Activated CD8-positive, alpha-beta memory T cell treated with anti-CD3 and anti-CD28 coated beads for 1 hour (primary cell): ENCODE data around the gene NKAIN2.
"Not testable (repeated sequence)": the region's sequence is repeated elsewhere in the genome, so short reads cannot be mapped to it uniquely, and the experiment has no call there.

Experiments
- DNase-seq, 2 donors: peaks; one replicate each; pipeline ENCODE4 v3.0.0-alpha.2; 2020; ENCODE audit warnings: low read depth in 1 of 2; ENCODE audit errors: extremely low read depth in 1 of 2

NKAIN2 gene

DNA sequence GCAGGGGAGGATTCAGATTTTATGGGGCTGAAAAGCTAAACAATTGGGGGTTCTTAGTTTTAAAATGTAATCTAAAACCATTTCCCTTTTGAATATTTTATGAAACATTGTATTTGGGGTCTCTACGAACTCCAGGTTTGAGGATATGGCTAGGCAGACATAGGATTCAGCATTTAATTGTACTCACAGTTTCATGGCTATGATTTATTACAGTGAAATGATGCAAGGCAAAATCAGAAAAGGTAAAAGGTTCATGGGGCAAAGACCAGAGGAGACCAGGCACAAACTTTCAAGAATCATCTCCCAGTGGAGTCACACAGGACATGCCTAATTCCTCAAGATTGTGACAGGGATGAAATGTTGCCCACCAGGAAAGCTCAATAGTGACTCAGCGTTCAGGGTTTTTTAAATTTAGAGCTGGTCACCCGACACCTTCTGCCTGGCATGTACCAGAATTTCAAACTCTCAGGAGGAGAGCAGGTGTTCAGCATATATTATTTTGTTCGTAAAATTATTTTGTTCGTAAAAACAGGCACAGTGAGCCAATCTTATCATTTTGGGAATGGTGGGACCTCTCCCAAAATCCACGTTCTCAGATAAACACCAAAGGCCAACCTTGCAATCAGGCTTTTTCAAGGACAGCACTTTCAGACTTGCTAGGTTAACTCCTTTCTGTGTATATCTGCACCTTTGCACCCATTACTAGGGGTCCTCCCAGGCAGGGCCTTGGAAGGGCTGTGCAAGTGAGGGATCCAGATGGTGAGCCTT, 270.3 kb downstream of the NKAIN2 start:
- DNase-seq = no peak

DNA sequence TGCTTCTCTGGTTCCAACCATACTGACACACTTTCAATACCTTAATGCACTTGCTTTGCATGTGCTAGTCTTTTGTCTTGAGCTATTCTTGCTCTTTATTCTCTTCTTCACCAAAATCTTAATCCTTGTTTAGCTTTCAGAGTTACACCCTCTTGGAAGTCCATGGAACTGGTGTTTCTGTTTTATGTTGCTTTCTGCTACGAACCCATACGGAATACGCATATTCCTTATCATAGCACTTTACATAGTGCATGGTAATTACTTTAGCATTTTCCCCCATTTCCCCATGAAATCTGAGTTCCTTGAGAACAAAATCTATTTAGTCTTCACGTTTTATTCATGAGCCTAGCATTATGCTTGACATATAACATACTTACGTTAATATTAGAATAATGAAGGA, 270.9 kb downstream of the NKAIN2 start:
- no peak for DNase-seq

DNA sequence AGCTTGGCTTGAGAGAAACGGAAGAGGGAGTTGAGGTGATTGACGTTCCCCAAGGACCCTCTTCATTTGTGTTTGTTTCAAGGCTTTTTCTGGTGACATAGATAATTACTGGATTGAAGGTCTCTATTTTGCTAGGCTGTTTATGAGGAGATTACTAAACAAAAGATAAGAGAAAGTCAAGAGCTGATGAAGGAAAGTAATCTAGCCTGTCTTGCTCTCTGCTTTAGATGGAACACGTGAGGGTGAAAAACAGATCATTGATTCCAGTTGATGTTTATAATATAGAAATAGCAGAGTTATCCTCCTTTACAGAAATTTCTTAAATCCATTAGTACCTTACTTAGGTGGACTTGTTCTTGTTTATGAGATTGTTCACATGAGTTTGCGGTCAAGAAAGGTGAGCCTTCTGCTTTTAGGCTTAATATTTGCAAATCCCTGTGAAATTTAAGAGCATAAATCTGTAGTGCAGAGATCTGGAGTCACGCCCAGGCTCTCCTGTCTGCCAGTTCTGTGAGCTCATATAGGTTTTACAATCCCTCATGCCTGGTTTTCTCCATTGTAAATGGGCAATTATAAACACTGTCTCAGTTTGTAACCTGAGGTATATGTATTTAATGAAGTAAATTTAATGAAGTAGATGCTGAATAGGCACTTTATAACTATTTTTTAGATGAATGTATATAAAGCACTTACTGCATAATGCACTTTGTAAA, 272.8 kb downstream of the NKAIN2 start:
- DNase-seq = no peak

DNA sequence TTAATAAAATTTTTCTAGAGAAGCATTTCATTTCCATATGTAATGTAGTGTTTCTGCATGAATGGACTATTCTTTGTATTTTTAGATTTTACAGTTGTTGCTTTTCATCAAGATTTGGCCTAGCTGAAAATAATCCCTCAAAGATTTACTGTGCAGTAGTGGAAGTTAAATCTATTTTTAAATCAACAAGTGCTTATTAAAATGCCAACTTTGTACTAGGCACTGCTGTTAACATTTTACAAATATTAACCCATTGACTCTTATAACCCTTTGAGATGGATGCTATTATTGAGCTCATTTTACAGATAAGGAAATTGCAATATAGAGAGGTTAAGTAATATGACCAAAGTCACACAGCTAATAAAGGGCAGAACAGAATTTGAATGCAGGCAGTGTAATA, 274.5 kb downstream of the NKAIN2 start:
- DNase-seq = no peak

DNA sequence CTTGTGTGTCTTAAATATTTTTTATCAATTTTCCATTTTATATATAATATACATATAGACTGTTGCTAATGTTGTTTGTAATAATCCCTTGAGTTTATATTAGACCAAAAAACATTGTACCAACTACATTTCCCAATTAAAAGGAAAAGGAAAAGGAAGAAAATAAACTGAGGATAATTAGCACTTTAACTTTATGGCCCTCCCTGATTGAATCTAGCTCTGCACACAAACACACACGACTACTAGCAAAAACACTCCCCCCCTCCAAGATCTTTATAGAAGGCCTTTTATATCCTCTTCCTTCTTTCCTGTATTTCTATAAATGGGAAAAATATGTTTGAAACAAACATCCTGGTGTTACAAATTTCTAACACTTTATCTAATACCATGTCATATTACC, 276.8 kb downstream of the NKAIN2 start:
- no peak for DNase-seq

DNA sequence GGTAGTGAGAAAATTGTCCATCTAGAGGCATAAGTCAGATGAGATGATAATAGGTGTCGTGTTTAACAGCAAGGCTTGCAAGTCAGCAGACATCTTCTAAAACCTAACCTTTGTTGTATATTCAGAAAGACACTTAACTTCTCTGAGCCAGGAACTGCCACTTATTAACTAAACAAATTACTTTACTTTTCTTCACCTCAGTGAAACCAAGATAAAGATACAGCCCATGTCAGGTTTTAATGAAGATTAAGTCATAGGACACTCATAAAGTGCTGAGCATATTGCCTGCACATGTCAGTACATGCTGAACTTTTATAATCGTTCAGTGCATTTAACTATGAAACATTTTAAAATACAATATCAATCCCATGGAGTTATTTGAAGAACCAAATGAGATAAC, 286.8 kb downstream of the NKAIN2 start:
- DNase-seq = no peak

DNA sequence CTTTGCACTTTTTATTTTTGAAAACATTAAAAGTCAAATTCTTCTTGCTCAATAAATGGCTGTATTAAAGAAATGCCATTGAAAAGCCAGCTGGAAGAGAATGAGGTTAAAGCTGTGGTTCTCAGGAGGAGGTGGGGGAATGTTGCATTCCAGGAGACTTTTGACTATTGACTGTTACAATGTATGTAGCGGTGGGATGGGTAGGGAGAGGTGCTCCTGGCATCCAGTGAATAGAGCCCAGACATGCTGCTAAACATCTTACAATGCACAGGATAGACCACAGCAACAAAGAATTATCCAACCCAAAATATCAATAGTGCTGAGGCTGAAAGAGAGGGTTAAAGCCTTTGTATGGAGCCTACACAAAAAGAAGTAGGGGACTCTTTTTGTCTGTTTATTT, 295.9 kb downstream of the NKAIN2 start:
- no peak for DNase-seq

DNA sequence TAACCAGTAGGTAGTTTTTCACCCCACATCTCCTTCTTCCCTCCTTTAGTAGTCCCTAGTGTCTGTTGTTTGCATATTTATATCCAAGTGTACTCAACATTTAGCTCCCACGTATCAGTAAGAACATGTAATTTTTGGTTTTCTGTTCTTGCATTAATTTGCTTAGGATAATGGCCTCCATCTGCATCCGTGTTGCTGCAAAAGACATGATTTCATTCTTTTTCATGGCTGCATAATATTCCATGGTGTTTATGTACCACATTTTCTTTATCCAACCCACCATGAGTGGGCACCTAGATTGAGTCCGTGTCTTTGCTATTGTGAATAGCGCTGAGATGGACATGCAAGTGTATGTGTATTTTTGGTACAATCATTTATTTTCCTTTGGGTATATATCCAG, 306.8 kb downstream of the NKAIN2 start:
- no peak for DNase-seq

DNA sequence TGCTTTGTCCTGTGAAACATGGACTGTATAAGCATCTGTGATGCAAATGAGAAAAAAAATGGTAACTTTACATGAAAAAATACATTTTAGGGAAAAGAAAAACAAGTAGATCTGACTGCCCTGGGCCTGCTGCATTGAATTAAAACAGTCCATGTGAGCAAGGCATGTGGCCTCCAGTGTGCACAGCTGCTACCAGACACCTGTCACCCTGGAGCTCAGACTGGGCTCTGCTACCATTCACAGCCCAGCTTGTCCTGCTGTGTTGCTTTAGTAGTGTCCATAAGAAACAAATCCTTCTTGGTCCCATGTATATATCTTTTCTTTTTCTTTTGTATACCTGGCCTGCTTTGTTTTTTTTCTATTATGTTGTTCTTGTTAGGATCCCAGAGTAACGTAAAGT, 315.9 kb downstream of the NKAIN2 start:
- no peak for DNase-seq

DNA sequence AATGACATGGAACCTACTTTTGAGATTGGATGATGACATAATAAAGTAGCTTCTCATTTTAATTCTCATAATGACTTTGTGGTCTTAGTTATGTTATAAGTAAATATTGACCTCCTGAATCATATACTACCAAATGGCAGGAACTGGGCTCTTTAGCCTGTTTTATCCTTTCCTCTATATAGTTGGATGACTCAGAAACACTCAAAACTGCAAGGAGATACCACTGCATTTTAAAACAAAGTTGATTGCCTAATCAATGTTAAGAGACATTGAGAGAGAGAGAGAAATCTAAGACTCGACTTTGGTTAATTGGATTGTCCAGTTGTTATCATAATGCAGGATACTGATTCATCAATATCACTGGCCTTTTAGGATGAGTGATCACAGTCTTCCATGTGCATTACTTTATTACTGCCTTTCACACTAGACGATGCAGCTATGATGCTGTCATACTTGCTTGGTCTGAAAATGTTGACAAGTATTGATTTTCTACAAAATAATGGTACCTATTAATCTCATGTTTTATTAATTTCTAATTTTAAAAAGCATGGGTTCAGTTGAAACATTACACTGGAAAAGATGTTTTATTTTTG, 320.0 kb downstream of the NKAIN2 start:
- no peak for DNase-seq

DNA sequence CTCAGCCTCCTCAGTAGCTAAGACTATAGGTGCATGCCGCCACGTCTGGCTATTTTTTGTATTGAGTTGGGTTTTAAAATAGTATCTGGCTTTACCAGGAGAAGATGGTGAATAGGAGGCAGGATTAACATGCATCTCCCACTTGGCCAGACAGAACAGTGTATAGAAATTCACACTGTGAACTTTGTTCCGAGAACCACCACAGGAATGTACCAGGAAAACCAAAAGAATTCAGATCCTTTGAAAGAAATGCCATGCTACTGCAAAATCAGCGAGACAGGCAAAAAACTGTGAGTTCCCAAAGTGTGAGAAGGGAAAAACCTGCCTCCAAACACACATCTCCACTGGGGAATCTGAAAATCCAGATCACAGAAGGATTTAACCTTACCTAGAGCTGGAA, 327.6 kb downstream of the NKAIN2 start:
- DNase-seq = no peak

DNA sequence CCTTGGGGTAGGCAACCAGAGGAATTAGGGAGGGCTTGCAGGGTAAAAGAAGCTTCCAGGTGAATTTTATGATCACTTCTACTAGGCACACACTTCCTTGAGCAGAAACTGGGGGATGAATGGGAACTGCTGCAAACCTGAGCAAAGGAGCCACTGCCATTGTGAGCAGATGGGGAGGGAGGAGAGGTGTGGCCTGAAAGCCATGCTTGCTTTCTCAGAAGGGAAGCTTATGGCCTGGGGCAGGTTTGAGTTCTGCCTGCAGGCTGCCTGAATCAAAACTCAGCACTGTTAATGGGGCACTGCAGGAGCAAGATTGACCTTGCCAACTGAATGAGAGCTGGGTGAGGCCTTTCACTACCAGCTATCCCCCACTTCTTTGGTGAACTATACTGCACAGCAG, 328.1 kb downstream of the NKAIN2 start:
- DNase-seq = no peak

DNA sequence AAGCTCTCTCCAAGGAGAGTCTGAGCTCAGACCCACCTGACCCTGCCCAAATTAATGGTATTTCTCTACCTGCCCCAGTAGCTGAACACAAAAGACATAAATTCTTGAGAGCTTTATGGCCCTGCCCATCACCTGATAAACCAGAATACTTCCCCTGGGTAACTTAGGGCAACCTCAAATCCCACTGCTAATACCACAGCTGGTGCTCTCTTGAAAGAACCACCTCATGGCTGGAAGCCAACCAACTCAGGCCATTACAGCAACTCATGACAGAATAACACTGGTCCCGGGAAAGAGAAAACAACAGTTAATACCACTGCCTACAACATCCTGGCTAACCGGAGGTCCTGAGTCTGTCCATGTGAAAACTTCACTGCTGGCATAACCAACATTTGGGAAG, 328.6 kb downstream of the NKAIN2 start:
- no peak for DNase-seq

DNA sequence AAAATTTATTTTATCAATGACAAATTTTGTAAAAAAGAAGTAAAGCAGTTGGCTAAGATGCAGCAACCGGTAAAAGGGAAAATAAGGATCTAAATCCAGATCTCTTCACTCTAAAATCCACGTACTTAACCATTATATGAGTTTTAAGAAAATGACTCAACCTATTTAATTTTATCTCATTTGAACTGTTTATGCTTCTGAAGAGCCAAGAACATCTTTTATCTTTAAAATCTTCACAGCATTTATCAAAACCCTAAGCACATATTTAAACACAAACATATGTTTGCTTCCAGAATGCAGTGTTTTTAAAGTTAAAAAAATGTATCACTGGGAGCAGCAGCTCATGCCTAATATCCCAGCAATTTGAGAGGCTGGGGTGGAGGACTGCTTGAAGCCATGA, 339.2 kb downstream of the NKAIN2 start:
- no peak for DNase-seq

DNA sequence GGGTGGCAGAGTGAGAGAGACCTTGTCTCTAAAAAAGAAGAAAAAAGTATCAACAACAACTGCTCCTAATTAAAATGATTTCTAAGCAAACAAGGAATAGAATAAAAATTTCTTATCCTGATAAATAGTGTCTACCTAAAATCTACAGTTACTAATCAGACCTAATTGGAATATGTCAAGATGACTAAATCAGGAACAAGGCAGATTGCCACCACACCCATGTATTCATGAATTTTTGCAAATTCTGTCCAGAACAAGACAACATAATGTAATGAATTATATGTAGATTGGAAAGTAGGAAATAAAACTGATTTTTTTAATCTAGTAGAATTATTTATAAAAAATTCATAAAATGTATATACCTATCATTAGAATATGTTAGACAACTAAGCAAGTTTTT, 339.8 kb downstream of the NKAIN2 start:
- DNase-seq = no peak

DNA sequence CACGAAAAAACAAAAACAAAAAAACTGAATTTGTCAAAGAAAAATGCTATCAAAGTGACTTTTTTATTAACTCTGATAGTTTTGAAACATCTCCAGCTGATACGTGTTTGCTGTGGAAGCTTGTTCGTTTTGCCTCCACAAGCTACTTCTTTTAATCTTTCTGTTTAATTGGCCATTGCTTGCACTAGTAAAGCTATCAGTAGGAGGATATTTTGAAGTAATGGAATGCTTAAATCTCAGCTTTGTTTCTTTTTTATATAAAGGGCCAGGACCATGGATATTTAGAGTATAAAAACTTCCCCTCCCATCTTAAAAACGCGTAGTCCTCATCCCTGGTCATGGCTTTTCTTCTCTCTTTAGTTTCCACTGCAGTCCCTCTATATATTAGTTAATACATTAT, 344.0 kb downstream of the NKAIN2 start:
- no peak for DNase-seq

DNA sequence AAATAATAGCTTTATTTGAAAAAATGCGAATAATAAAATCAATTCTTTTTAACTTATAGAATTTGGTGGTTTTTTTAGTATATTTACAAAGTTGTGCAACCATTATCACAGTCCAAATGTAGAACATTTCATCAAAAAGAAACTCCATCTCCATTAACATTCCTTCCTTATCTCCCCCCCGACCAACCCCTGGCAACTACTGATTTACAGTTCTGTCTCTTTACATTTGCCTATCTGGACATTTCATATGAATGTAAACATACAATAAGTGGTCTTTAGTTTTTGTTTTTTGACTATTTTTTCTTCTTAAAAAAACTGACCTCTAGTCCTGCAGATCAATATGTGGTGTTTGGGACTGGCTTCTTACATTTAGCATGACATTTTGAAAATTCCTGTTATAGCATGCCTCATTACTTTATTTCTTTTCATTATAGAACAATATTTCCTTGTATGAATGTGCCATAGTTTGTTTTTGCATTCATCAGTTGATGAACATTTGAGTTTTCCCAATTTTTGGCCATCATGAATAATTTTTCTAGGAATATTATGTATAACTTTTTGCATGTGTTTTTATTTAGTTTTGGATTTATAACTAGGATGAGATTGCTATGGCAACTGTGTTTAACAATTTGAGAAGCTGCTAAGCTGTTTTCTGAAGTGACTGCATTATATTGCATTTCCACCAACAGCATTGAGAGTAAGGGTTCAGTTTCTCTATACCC, 344.7 kb downstream of the NKAIN2 start:
- DNase-seq = no peak

DNA sequence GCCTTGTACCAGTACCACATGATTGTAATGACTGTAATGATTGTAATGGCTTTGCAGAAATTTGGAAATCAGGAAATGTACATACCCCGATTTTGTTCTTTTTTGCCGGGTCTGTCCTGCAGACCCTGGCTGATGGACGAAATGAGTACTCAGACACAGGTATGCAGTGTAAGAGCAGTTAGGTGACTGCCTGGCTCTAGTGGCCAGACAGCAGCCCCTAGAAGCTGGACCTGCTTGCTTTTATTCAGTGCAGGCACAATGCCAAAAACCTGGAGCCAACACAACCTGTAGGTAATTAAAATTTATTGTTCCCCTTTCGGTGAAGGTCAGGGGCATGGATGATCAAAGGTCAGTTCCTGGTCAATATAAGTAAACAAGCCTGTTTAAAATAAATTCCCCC, 346.0 kb downstream of the NKAIN2 start:
- no peak for DNase-seq

DNA sequence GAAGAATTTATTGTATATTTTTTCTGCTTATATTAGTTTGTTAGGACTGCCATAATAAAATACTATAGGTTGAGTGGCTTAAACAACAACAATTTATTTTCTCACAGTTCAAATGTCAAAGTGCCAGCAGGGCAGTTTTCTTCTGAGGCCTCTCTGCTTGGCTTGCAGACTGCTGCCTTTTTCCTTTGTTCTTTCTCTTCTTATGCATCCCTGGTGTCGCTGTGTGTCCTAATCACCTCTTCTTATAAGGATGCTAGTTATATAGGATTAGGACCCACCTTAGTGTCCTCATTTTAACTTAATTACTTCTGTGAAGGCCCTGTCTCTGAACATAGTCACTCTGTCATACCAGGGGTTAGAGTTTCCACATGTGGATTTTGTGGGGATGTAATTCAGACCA, 354.4 kb downstream of the NKAIN2 start:
- no peak for DNase-seq

DNA sequence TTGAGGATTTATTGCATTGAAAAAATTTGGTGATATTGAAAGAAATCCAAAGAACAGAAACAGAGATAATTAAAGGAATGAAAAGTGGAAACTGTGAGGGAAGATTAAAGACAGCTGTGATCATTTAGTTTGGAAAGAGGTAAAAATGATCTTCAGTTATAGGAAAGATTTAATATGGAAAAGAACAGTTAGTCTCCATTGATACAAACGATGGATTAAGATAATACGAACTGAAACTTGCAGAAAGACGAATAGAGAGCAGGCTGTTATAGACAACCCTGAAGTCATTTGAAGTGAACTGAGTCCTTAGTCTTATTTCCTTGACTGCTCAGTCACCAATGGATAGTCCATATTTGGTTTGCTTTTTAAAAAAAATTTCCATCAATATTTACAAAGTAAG, 360.0 kb downstream of the NKAIN2 start:
- no peak for DNase-seq

DNA sequence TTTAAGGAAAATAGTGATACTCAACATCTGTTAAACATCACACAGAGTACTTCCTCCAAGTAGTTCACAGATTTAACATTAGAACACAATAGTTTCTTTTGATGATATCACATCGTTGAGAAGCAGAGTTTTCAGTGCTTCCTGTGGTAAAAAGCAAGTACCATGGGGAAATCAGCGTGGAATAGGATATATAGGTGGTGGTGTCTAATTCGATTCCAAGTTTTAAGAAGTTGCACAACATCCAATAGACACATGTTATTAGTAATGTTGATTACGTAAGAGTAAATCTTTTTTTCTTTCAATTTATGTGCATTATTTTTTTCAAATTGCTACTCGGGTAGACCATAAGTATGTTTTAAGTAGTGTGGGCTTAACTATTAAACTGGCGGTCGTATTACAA, 360.7 kb downstream of the NKAIN2 start:
- DNase-seq = no peak

DNA sequence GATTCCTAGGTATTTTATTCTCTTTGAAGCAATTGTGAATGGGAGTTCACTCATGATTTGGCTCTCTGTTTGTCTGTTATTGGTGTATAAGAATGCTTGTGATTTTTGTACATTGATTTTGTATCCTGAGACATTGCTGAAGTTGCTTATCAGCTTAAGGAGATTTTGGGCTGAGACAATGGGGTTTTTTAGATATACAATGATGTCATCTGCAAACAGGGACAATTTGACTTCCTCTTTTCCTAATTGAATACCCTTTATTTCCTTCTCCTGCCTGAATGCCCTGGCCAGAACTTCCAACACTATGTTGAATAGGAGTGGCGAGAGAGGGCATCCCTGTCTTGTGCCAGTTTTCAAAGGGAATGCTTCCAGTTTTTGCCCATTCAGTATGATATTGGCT, 363.6 kb downstream of the NKAIN2 start:
- not testable (repeated sequence) for DNase-seq
